Measurements from ENCODE around the gene ERP44.

ERP44 gene

GRCh38 chr9:99954819-99955218 lies 144.0 kb downstream of the ERP44 start:
- Histone ChIP-seq H3K36me3 (ENCODE audit: control insufficient read depth, low read length) (no peaks in the 10 kb centered on the region; the same call in 1 of the 2 replicates), H3K27me3 (ENCODE audit: control insufficient read depth, low read length) (no peaks in the 10 kb centered on the region), H3K4me1 (ENCODE audit: control insufficient read depth, low read length) (no peaks in the 10 kb centered on the region), H3F3A (ENCODE audit: control insufficient read depth, insufficient read depth) (no peaks in the 10 kb centered on the region), H3K9me3 (ENCODE audit: control insufficient read depth, insufficient read depth, low read length) (no peaks in the 10 kb centered on the region), H3K27ac (ENCODE audit: low read depth, low read length) (no peak overlapping the region), H3K4me2 (ENCODE audit: low read length) (no peak overlapping the region), H4K20me1 (ENCODE audit: control insufficient read depth, insufficient read depth, low read depth, low read length) (no peaks in the 10 kb centered on the region), H3K9me2 (replicated peaks; ENCODE audit: control insufficient read depth, low read length) (no peaks in the 10 kb centered on the region), H3K4me3 (ENCODE audit: low read length) (no peak overlapping the region), H3K79me2 (ENCODE audit: control insufficient read depth, low read length) (no peaks in the 10 kb centered on the region)
- TF ChIP-seq EZH2phosphoT487 (IDR thresholded peaks at IDR 0.05; ENCODE audit: borderline replicate concordance, low read length) (no peak), CTCF (IDR thresholded peaks at IDR 0.05; ENCODE audit: low read depth, low read length, poor library complexity, severe bottlenecking) (no peak)

- no peaks in the 10 kb centered on the region for H3F3A ChIP-seq (ENCODE audit: control insufficient read depth, insufficient read depth)
- H3K27ac ChIP-seq (ENCODE audit: low read depth, low read length): no peak overlapping the region
- H3K4me1 ChIP-seq (ENCODE audit: control insufficient read depth, low read length): no peaks in the 10 kb centered on the region
- H3K36me3 ChIP-seq (ENCODE audit: control insufficient read depth, low read length): no peaks in the 10 kb centered on the region; the same call in 1 of the 2 replicates
- TF ChIP-seq CTCF (IDR thresholded peaks at IDR 0.05; ENCODE audit: low read depth, low read length, poor library complexity, severe bottlenecking) (no peak), EZH2phosphoT487 (IDR thresholded peaks at IDR 0.05; ENCODE audit: borderline replicate concordance, low read length) (no peak)
- H4K20me1 ChIP-seq (ENCODE audit: control insufficient read depth, insufficient read depth, low read depth, low read length): no peaks in the 10 kb centered on the region
- H3K9me3 ChIP-seq (ENCODE audit: control insufficient read depth, insufficient read depth, low read length): no peaks in the 10 kb centered on the region
- H3K9me2 ChIP-seq (replicated peaks; ENCODE audit: control insufficient read depth, low read length): no peaks in the 10 kb centered on the region
- H3K4me3 ChIP-seq (ENCODE audit: low read length): no peak overlapping the region
- no peaks in the 10 kb centered on the region for H3K79me2 ChIP-seq (ENCODE audit: control insufficient read depth, low read length)
- H3K4me2 ChIP-seq (ENCODE audit: low read length): no peak overlapping the region
- no peaks in the 10 kb centered on the region for H3K27me3 ChIP-seq (ENCODE audit: control insufficient read depth, low read length)
These were observed 144.8 kb downstream of the ERP44 start for GRCh38 chr9:99953861-99954507.

DNA sequence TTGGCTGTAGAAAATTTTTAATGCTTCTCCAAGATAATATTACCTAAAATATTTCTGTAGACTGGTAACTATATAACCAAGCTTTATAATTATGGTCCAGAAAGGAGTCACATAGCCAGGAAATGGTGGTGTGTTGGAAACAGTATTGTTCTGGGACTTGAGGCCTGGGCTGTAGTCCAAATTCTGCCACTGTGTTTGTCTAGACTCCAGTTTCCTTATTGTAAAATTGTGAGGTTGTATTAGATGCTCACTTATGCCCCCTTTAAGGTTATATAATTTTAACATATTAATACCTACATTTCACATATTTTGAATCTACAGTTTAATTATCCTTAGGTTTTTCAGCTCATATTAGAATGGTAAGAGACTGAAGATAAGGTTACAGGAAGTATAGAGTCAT lies 149.9 kb downstream of the ERP44 start:
- no peaks in the 10 kb centered on the region for H3K9me3 ChIP-seq (ENCODE audit: control insufficient read depth, insufficient read depth, low read length)
- TF ChIP-seq CTCF (IDR thresholded peaks at IDR 0.05; ENCODE audit: low read depth, low read length, poor library complexity, severe bottlenecking) (no peak), EZH2phosphoT487 (IDR thresholded peaks at IDR 0.05; ENCODE audit: borderline replicate concordance, low read length) (no peak)
- no peaks in the 10 kb centered on the region for H3K9me2 ChIP-seq (replicated peaks; ENCODE audit: control insufficient read depth, low read length)
- no peaks in the 10 kb centered on the region for H4K20me1 ChIP-seq (ENCODE audit: control insufficient read depth, insufficient read depth, low read depth, low read length)
- H3K27ac ChIP-seq (ENCODE audit: low read depth, low read length): no peak overlapping the region
- H3K36me3 ChIP-seq (ENCODE audit: control insufficient read depth, low read length): no peaks in the 10 kb centered on the region; the same call in 1 of the 2 replicates
- no peaks in the 10 kb centered on the region for H3F3A ChIP-seq (ENCODE audit: control insufficient read depth, insufficient read depth)
- no peaks in the 10 kb centered on the region for H3K27me3 ChIP-seq (ENCODE audit: control insufficient read depth, low read length)
- no peak overlapping the region for H3K4me2 ChIP-seq (ENCODE audit: low read length)
- H3K79me2 ChIP-seq (ENCODE audit: control insufficient read depth, low read length): no peaks in the 10 kb centered on the region
- no peaks in the 10 kb centered on the region for H3K4me1 ChIP-seq (ENCODE audit: control insufficient read depth, low read length)
- no peak overlapping the region for H3K4me3 ChIP-seq (ENCODE audit: low read length)

Measured in DOHH2 (cell line).